Pancreas (tissue), 10 donors: Measurements from ENCODE around the gene AQP4. TPM values are rescaled to one million over a fixed set of nuclear protein-coding genes. Genes with fewer than 3 reads are reported as not detected.

ENCODE experiments used
- ATAC-seq, 4 donors: fragments of 200-7000 bp; cut with Tn5 transposase; one replicate each; pipeline versions ENCODE4 v1.8.0 to v1.9.1; 2020; ENCODE audit warnings: mild to moderate bottlenecking in 4 of 4, moderate library complexity in 4 of 4
- DNase-seq, 6 donors: peaks; one replicate each; pipeline ENCODE4 v3.0.0-alpha.2; 2020
- FAIRE-seq: peaks from 2 replicates; lab custom pipeline; 2012; peaks lifted over from hg19 to GRCh38; lab: Jason Lieb, UNC
- H3K27ac ChIP-seq, 4 donors: fragments of 200-600 bp; sonication (generic); 1 replicate in 3 of 4; 2 replicates in 1 of 4; pipeline versions ENCODE4 v1.5.0 to v1.8.0; 2020
- H3K27me3 ChIP-seq, 4 donors: fragments of 200-600 bp; one replicate each; pipeline ENCODE4 v1.8.0; 2021
- H3K36me3 ChIP-seq, 3 donors: fragments of 200-600 bp; sonication (generic) in 1 of 3; one replicate each; pipeline versions ENCODE4 v1.5.0 to v1.8.0; 2020 to 2021
- H3K4me1 ChIP-seq, 3 donors: fragments of 200-600 bp; one replicate each; pipeline ENCODE4 v1.8.0; 2021
- H3K4me3 ChIP-seq, 4 donors: fragments of 200-600 bp; sonication (generic) in 2 of 4; one replicate each; pipeline versions ENCODE4 v1.5.0 to v1.8.0; 2020 to 2021
- H3K9me3 ChIP-seq, 4 donors: fragments of 200-600 bp; one replicate each; pipeline ENCODE4 v1.8.0; 2021
- CTCF ChIP-seq, 4 donors: fragments of 200-600 bp; sonication (generic) in 3 of 4; IDR thresholded peaks; one replicate each; pipeline versions ENCODE4 v1.5.0 to v1.8.0; 2021; ENCODE audit warnings: antibody characterized with exemption in 4 of 4
- WGBS, 2 donors: extraction: QIAGEN DNeasy Blood & Tissue Kit; methylation state at CpG; one replicate each; pipeline ENCODE4 v1.1.7; 2013; 5-methylcytosine and 5-hydroxymethylcytosine counted together
- intact Hi-C, 3 donors: fragments of 100-400 bp; cut with DNase I; formaldehyde crosslinking; loops; one replicate each; pipeline versions ENCODE4 v1.11.1 to v1.14.2; 2022
- polyA plus RNA-seq, 2 donors: library from polyadenylated mRNA; stranded (reverse); fragments of 200-250 nt; gene quantifications; one replicate each; pipeline ENCODE4 v1.2.3, GENCODE V29; 2013
- total RNA-seq, 6 donors: library from RNA; stranded (reverse); fragmentation: NEBNext Ultra II Directional in 4 of 6; extraction: Animal tissue kit (Norgen Biotek cat#: 25700) in 4 of 6; gene quantifications; one replicate each; pipeline versions ENCODE4 v1.2.1 to v1.2.4, GENCODE V29; 2021 to 2023
- donor health status: healthy with polysubstance abuse.
- donor health status: DM: no; HTN: no; CAD: no; lungs with moderate emphysema.
- donor health status: DM: no; HTN: no; CAD: no.
- donor health status: control.
- donor health status: control.
- donor health status: Bipolar disorder and iron deficiency.
- donor health status: DM: yes; HTN: yes; CAD: no.
- donor health status: DM: no; HTN: no; CAD: no.
- donor health status: DM: no; HTN: no; CAD: no.
- donor health status: DM: yes; HTN: yes; CAD: no.

The AQP4 gene
- total and polyA plus RNA-seq, 8 donors = 0.15 to 0.78 (median 0.45) TPM

DNA sequence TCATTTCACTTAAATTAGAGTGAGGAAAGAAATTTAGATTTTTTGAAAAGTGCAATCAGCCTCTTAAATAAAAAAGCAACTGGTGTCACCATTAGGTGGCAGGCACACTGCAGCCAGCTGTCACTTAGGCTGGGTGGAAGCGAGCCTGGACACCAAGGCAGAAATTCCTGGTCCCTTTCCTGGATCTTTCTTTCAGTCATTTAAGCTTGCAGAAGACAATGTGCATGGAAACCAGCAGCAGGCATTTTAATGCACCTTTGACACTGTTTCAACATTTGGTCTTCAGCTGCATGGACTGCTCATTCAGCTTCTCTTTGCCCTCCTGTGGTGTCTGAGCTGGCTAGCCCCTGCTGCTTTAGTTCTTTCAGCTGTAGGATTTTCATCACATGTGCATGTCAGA, 61.0 kb downstream of the AQP4 start:
- no peaks in the 10 kb centered on the region for H3K4me1 ChIP-seq
- H3K27ac ChIP-seq = no peak overlapping the region
- H3K9me3 ChIP-seq = no peaks in the 10 kb centered on the region
- TF ChIP-seq CTCF (IDR thresholded peaks at IDR 0.05) = no peak
- H3K36me3 ChIP-seq = no peaks in the 10 kb centered on the region
- 11 to 19% methylated on average over 1 of the region's 1 CpG for WGBS, 2 donors
- H3K27me3 ChIP-seq = no peaks in the 10 kb centered on the region
- intact Hi-C loops = no loop called here
- no peak for DNase-seq
- ATAC-seq = peak in 3 of 4 donors; percentile 58 to 69 (median 65)
- no peak overlapping the region for H3K4me3 ChIP-seq
- FAIRE-seq = no peak

GRCh38 chr18:26803643-26804042, 61.9 kb downstream of the AQP4 start:
- Histone ChIP-seq H3K4me3 (no peak overlapping the region), H3K9me3 (no peaks in the 10 kb centered on the region), H3K4me1 (no peaks in the 10 kb centered on the region), H3K27me3 (no peaks in the 10 kb centered on the region), H3K36me3 (no peaks in the 10 kb centered on the region), H3K27ac (no peak overlapping the region)
- no peak for TF ChIP-seq CTCF (IDR thresholded peaks at IDR 0.05)
- intact Hi-C loops = no loop called here
- peak in 2 of 4 donors; percentile 41 to 51 for ATAC-seq
- no peak for FAIRE-seq
- no peak for DNase-seq

DNA sequence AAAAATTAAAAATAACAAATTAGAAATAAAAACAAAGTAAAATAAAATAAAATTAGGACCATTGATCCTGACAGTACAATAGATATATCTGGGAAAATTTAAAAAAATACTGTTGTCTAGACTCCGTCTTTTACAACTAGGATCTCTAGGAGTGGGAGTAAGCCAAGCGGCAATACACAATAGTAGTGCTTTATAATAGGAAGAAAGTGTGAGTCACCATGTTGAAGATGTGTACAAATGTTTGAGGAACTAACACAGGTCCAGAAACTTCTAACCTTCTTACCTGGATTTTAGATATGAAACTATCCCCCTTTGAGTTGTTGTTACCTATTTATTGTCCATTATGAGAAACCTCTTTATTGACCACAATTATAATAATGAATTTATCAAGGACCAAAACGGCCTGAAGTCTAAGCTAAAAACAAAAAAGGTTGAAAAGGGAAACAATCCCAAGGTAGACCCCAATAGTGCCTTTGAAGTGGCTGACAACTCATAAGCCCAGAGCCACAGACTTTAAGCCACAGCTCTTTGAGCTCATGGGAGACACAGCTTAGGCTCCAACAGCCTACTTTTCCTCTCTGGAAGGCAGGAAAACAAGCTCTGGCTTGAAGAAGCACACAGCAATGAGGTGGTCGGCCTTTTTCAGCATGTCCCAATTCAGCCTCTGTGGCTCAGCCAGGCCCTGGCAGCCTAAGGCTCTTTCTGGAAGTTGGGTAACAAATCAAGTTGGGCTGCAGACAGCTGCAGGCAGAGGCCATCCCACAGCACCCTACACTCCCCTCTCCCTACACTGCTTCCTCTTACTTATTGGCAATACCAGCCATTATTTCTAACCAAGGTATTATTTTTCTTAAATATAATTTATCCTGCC, 62.9 kb downstream of the AQP4 start:
- H3K4me3 ChIP-seq = no peak overlapping the region
- no peaks in the 10 kb centered on the region for H3K9me3 ChIP-seq
- no peak for TF ChIP-seq CTCF (IDR thresholded peaks at IDR 0.05)
- H3K4me1 ChIP-seq = no peaks in the 10 kb centered on the region
- FAIRE-seq (no peak), ATAC-seq (no peak), DNase-seq (no peak)
- no peaks in the 10 kb centered on the region for H3K27me3 ChIP-seq
- intact Hi-C loops = no loop called here
- H3K27ac ChIP-seq = no peak overlapping the region
- no peaks in the 10 kb centered on the region for H3K36me3 ChIP-seq
- 57 to 64% methylated on average over 4 of the region's 4 CpGs for WGBS, 2 donors
